K562 (cell line): Measurements from ENCODE around the gene ASCL2. TPM values are rescaled to one million over a fixed set of nuclear protein-coding genes. Genes with fewer than 3 reads are reported as not detected.

Experiments used
- CREB1 ChIP-seq, 2 experiments: sonication (generic) in 1 of 2; formaldehyde crosslinking in 1 of 2; IDR thresholded peaks; 2 replicates each; pipeline versions ENCODE4 v1.6.1 to v1.8.0; 2012 to 2022; ENCODE audit warnings: inconsistent platforms in 1 of 2, mild to moderate bottlenecking in 1 of 2, missing genetic modification reagents in 1 of 2, moderate library complexity in 1 of 2
- CREBBP ChIP-seq: IDR thresholded peaks from one replicate; pipeline ENCODE4 v1.6.1; 2012; ENCODE audit warnings: low read depth, mild to moderate bottlenecking, control low read depth, inconsistent platforms, low read length
- FOXA3 ChIP-seq, 2 experiments: fragments of 450-650 bp in 1 of 2; sonication (generic) in 1 of 2; formaldehyde crosslinking; IDR thresholded peaks in 1 of 2; conservative IDR thresholded peaks in 1 of 2; 2 replicates each; pipeline versions ENCODE4 v1.4.0 to v1.8.0; 2020 to 2022; ENCODE audit warnings: mild to moderate bottlenecking in 2 of 2, missing genetic modification reagents in 1 of 2
- FOXP1 ChIP-seq: sonication (generic); formaldehyde crosslinking; IDR thresholded peaks from 2 replicates; pipeline ENCODE4 v1.8.0; 2022; ENCODE audit warnings: mild to moderate bottlenecking, missing genetic modification reagents
- IRF2 ChIP-seq: sonication (generic); formaldehyde crosslinking; IDR thresholded peaks from 2 replicates; pipeline ENCODE4 v1.8.1; 2022; ENCODE audit warnings: mild to moderate bottlenecking, missing genetic modification reagents
- MXI1 ChIP-seq: IDR thresholded peaks from 2 replicates; pipeline ENCODE4 v1.6.1; 2011; ENCODE audit warnings: low read depth, mild to moderate bottlenecking, improper control_type of control experiment, low read length
- NR2C2 ChIP-seq, 2 experiments: fragments of 200-800 bp in 1 of 2; sonication (Bioruptor generic) in 1 of 2; sonication (generic) in 1 of 2; formaldehyde crosslinking in 1 of 2; IDR thresholded peaks; 2 replicates each; pipeline versions ENCODE4 v1.6.1 to v1.8.0; 2016 to 2022; ENCODE audit warnings: mild to moderate bottlenecking in 1 of 2, missing compliant biosample characterization in 1 of 2, missing genetic modification characterization in 1 of 2, missing genetic modification reagents in 1 of 2
- NR2F6 ChIP-seq: fragments of 450-650 bp; formaldehyde crosslinking; IDR thresholded peaks from 2 replicates; pipeline ENCODE4 v1.4.0; 2020; ENCODE audit warnings: mild to moderate bottlenecking
- RBFOX2 ChIP-seq: fragments of 200-400 bp; formaldehyde crosslinking; IDR thresholded peaks from 2 replicates; pipeline ENCODE4 v1.6.1; 2017; ENCODE audit warnings: low read depth, mild to moderate bottlenecking, low read length, moderate library complexity
- TCF3 ChIP-seq: sonication (generic); formaldehyde crosslinking; IDR thresholded peaks from 2 replicates; pipeline ENCODE4 v1.4.0; 2020; ENCODE audit warnings: mild to moderate bottlenecking, missing genetic modification reagents
- TEAD1 ChIP-seq, 2 experiments: fragments of 450-650 bp in 1 of 2; sonication (generic) in 1 of 2; formaldehyde crosslinking; IDR thresholded peaks; 2 replicates each; pipeline versions ENCODE4 v1.4.0 to v1.8.0; 2020 to 2022; ENCODE audit warnings: mild to moderate bottlenecking in 2 of 2, missing genetic modification reagents in 1 of 2
- ZBTB1 ChIP-seq: sonication (generic); formaldehyde crosslinking; IDR thresholded peaks from 2 replicates; pipeline ENCODE4 v1.8.1; 2023; ENCODE audit warnings: missing genetic modification reagents, low read depth, mild to moderate bottlenecking, borderline replicate concordance
- ZNF12 ChIP-seq: sonication (generic); formaldehyde crosslinking; IDR thresholded peaks from 2 replicates; pipeline ENCODE4 v1.4.0; 2020; ENCODE audit warnings: mild to moderate bottlenecking, missing genetic modification reagents
- ZNF23 ChIP-seq: fragments of 250-450 bp; sonication (Bioruptor Pico); IDR thresholded peaks from 2 replicates; pipeline ENCODE4 v1.4.0; 2020; ENCODE audit warnings: mild to moderate bottlenecking
- ZNF282 ChIP-seq: sonication (generic); formaldehyde crosslinking; IDR thresholded peaks from 2 replicates; pipeline ENCODE4 v1.8.1; 2023; ENCODE audit warnings: missing genetic modification reagents
- polyA plus RNA-seq, 8 experiments: library from polyadenylated mRNA; depleted of rRNA in 4 of 8; stranded (reverse) in 5 of 8; unstranded in 3 of 8; fragments of >200 nt; fragmentation: Nextera tagmentation in 2 of 8; fragmentation: Illumina TruSeq in 1 of 8; extraction: Ambion mirVana in 2 of 8; extraction: Trizol in 1 of 8; gene quantifications; 2 replicates each; pipeline versions ENCODE4 v1.2.1 to v1.2.3, GENCODE V29; 2011 to 2014; ENCODE audit warnings: inconsistent platforms in 1 of 8, missing spikeins in 1 of 8
- total RNA-seq, 7 experiments: library from RNA; depleted of rRNA in 6 of 7; stranded (reverse); fragments of >200 nt in 6 of 7; fragmentation: Illumina TruSeq in 2 of 7; extraction: Trizol in 2 of 7; gene quantifications; 2 replicates each; pipeline versions ENCODE4 v1.2.1 to v1.2.3, GENCODE V29; 2011 to 2021; ENCODE audit warnings: low replicate concordance in 1 of 7
- TF ChIP-seq, protein P1 (sequence below): sonication (generic); formaldehyde crosslinking; IDR thresholded peaks from 2 replicates; pipeline ENCODE4 v1.5.0; 2020; ENCODE audit warnings: missing genetic modification reagents
- TF ChIP-seq, protein P2 (sequence below), 2 experiments: IDR thresholded peaks; 2 replicates each; pipeline ENCODE4 v1.6.1; 2011; ENCODE audit warnings: borderline replicate concordance in 1 of 2, control low read depth in 1 of 2, low read depth in 1 of 2, low read length in 1 of 2, mild to moderate bottlenecking in 1 of 2, mixed read lengths in 1 of 2, moderate library complexity in 1 of 2; ENCODE audit not compliant: insufficient read depth in 1 of 2, insufficient read length in 1 of 2, poor library complexity in 1 of 2, severe bottlenecking in 1 of 2; ENCODE audit errors: extremely low read depth in 1 of 2
- TF ChIP-seq, protein P3 (sequence below): fragments of 250-450 bp; sonication (Bioruptor Pico); IDR thresholded peaks from 2 replicates; pipeline ENCODE4 v1.4.0; 2020; ENCODE audit warnings: mild to moderate bottlenecking, moderate library complexity
- TF ChIP-seq, protein P4 (sequence below): sonication (generic); formaldehyde crosslinking; IDR thresholded peaks from 2 replicates; pipeline ENCODE4 v1.8.0; 2022; ENCODE audit warnings: mild to moderate bottlenecking, missing genetic modification reagents, borderline replicate concordance

Gene ASCL2
- total and polyA plus RNA-seq, 9 of the 15 experiments (the other 6 are each of a cell fraction or from before 2014, with no cell fraction given): 0.11 to 1.4 (median 0.36) TPM; not detected in 2

GRCh38 chr11:2269601-2270321, 627 bp downstream of the ASCL2 start (continued):
- no peak for TF ChIP-seq ZNF12 (CRISPR knock-in tag)
- 0 out of 4 replicates have a peak, but pooled peaks of 1 of the 2 experiments have one; percentile 77 for TF ChIP-seq FOXA3 (CRISPR knock-in tag; conservative IDR thresholded peaks at IDR 0.05 in 1 of 2, IDR thresholded peaks at IDR 0.05 in 1 of 2)
- TF ChIP-seq, protein P1, sequence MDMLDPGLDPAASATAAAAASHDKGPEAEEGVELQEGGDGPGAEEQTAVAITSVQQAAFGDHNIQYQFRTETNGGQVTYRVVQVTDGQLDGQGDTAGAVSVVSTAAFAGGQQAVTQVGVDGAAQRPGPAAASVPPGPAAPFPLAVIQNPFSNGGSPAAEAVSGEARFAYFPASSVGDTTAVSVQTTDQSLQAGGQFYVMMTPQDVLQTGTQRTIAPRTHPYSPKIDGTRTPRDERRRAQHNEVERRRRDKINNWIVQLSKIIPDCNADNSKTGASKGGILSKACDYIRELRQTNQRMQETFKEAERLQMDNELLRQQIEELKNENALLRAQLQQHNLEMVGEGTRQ (CRISPR knock-in tag): peak; percentile 45
- no peak for TF ChIP-seq CREB1 (IDR thresholded peaks at IDR 0.05)
- TF ChIP-seq CREB1 (CRISPR knock-in tag; IDR thresholded peaks at IDR 0.05): 0 out of 2 replicates have a peak, but pooled peaks have one; percentile 44
- TF ChIP-seq CREBBP: no peak
- TF ChIP-seq IRF2 (CRISPR knock-in tag): 0 out of 2 replicates have a peak, but pooled peaks have one; percentile 20
- TF ChIP-seq TEAD1 (CRISPR knock-in tag; IDR thresholded peaks at IDR 0.05): peak in 1 of 2 experiments; percentile 87; a peak in 1 of 4 replicates
- TF ChIP-seq NR2F6 (CRISPR knock-in tag): no peak
- TF ChIP-seq, protein P2, sequence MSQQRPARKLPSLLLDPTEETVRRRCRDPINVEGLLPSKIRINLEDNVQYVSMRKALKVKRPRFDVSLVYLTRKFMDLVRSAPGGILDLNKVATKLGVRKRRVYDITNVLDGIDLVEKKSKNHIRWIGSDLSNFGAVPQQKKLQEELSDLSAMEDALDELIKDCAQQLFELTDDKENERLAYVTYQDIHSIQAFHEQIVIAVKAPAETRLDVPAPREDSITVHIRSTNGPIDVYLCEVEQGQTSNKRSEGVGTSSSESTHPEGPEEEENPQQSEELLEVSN (IDR thresholded peaks at IDR 0.05; ENCODE audit: borderline replicate concordance in 1 of 2, extremely low read depth in 1 of 2, insufficient read depth in 1 of 2, insufficient read length in 1 of 2, low read depth in 1 of 2, low read length in 1 of 2, poor library complexity in 1 of 2, severe bottlenecking in 1 of 2): peak; percentile 94 to 99
- peak; percentile 97 for TF ChIP-seq FOXP1 (CRISPR knock-in tag)
- TF ChIP-seq, protein P3, sequence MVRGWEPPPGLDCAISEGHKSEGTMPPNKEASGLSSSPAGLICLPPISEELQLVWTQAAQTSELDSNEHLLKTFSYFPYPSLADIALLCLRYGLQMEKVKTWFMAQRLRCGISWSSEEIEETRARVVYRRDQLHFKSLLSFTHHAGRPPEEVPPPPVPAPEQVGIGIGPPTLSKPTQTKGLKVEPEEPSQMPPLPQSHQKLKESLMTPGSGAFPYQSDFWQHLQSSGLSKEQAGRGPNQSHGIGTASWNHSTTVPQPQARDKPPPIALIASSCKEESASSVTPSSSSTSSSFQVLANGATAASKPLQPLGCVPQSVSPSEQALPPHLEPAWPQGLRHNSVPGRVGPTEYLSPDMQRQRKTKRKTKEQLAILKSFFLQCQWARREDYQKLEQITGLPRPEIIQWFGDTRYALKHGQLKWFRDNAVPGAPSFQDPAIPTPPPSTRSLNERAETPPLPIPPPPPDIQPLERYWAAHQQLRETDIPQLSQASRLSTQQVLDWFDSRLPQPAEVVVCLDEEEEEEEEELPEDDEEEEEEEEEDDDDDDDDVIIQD: 0 out of 2 replicates have a peak, but pooled peaks have one; percentile 26
- peak; percentile 64 for TF ChIP-seq NR2C2 (CRISPR knock-in tag; IDR thresholded peaks at IDR 0.05)
- TF ChIP-seq NR2C2 (tag; IDR thresholded peaks at IDR 0.05): no peak
- TF ChIP-seq, protein P4, sequence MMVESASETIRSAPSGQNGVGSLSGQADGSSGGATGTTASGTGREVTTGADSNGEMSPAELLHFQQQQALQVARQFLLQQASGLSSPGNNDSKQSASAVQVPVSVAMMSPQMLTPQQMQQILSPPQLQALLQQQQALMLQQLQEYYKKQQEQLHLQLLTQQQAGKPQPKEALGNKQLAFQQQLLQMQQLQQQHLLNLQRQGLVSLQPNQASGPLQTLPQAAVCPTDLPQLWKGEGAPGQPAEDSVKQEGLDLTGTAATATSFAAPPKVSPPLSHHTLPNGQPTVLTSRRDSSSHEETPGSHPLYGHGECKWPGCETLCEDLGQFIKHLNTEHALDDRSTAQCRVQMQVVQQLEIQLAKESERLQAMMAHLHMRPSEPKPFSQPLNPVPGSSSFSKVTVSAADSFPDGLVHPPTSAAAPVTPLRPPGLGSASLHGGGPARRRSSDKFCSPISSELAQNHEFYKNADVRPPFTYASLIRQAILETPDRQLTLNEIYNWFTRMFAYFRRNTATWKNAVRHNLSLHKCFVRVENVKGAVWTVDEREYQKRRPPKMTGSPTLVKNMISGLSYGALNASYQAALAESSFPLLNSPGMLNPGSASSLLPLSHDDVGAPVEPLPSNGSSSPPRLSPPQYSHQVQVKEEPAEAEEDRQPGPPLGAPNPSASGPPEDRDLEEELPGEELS: peak; percentile 49; the same call in 1 of the 2 replicates
- no peak for TF ChIP-seq ZNF23
- peak; percentile 78 for TF ChIP-seq ZNF282 (CRISPR knock-in tag)
- TF ChIP-seq ZBTB1 (CRISPR knock-in tag): peak; percentile 87
- TF ChIP-seq RBFOX2: 0 out of 2 replicates have a peak, but pooled peaks have one; percentile 32
- TF ChIP-seq MXI1: no peak
- TF ChIP-seq TCF3 (CRISPR knock-in tag): 0 out of 2 replicates have a peak, but pooled peaks have one; percentile 15
